ENCODE data around the gene DNM3.

DNM3 gene

GRCh38 chr1:172109359-172109758 is 268.1 kb downstream of the DNM3 start:
- no peak for TF ChIP-seq CTCF (conservative IDR thresholded peaks at IDR 0.05; ENCODE audit: low read depth, low read length)
- DNase-seq (ENCODE audit: low read depth) = no peak
- H3K4me3 ChIP-seq (ENCODE audit: low read depth, low read length) = no peak overlapping the region

GRCh38 chr1:172112576-172112975 is 271.3 kb downstream of the DNM3 start:
- no peak for DNase-seq (ENCODE audit: low read depth)
- no peak overlapping the region for H3K4me3 ChIP-seq (ENCODE audit: low read depth, low read length)
- no peak for TF ChIP-seq CTCF (conservative IDR thresholded peaks at IDR 0.05; ENCODE audit: low read depth, low read length)

GRCh38 chr1:172117800-172118199 is 276.5 kb downstream of the DNM3 start:
- TF ChIP-seq CTCF (conservative IDR thresholded peaks at IDR 0.05; ENCODE audit: low read depth, low read length) = no peak
- no peak overlapping the region for H3K4me3 ChIP-seq (ENCODE audit: low read depth, low read length)
- DNase-seq (ENCODE audit: low read depth) = peak; percentile 42

- no peak for DNase-seq (ENCODE audit: low read depth)
- no peak for TF ChIP-seq CTCF (conservative IDR thresholded peaks at IDR 0.05; ENCODE audit: low read depth, low read length)
- no peak overlapping the region for H3K4me3 ChIP-seq (ENCODE audit: low read depth, low read length)
Measured at GRCh38 chr1:172118618-172119017, 277.3 kb downstream of the DNM3 start.

GRCh38 chr1:172119184-172119583 is 277.9 kb downstream of the DNM3 start:
- no peak overlapping the region for H3K4me3 ChIP-seq (ENCODE audit: low read depth, low read length)
- no peak for TF ChIP-seq CTCF (conservative IDR thresholded peaks at IDR 0.05; ENCODE audit: low read depth, low read length)
- DNase-seq (ENCODE audit: low read depth) = no peak

- TF ChIP-seq CTCF (conservative IDR thresholded peaks at IDR 0.05; ENCODE audit: low read depth, low read length) = no peak
- no peak overlapping the region for H3K4me3 ChIP-seq (ENCODE audit: low read depth, low read length)
- DNase-seq (ENCODE audit: low read depth) = no peak
Measured at GRCh38 chr1:172120381-172120780, 279.1 kb downstream of the DNM3 start.

- DNase-seq (ENCODE audit: low read depth) = no peak
- no peak for TF ChIP-seq CTCF (conservative IDR thresholded peaks at IDR 0.05; ENCODE audit: low read depth, low read length)
Measured at GRCh38 chr1:172121081-172121717, 279.9 kb downstream of the DNM3 start.

More at GRCh38 chr1:172121081-172121717, 279.9 kb downstream of the DNM3 start:
- H3K4me3 ChIP-seq (ENCODE audit: low read depth, low read length) = no peak overlapping the region

Data from choroid plexus epithelial cell (primary cell).